Spleen (tissue), 11 donors: ENCODE data around the gene DIO1. TPM values are rescaled to one million over a fixed set of nuclear protein-coding genes. Genes with fewer than 3 reads are reported as not detected.

Experiments used
- DNase-seq: peaks from one replicate; pipeline ENCODE4 v3.0.0-alpha.2; 2020
- H3K27ac ChIP-seq, 8 donors: fragments of 200-600 bp; sonication (generic) in 7 of 8; 1 replicate in 4 of 8; 2 replicates in 4 of 8; pipeline versions ENCODE4 v1.5.0 to v1.8.0; 2016 to 2021; ENCODE audit warnings: inconsistent platforms in 4 of 8, mild to moderate bottlenecking in 4 of 8, moderate library complexity in 1 of 8
- H3K27me3 ChIP-seq, 7 donors: fragments of 200-600 bp; sonication (generic) in 6 of 7; replicated peaks in 1 of 7; 1 replicate in 4 of 7; 2 replicates in 3 of 7; pipeline versions ENCODE4 v1.5.0 to v1.8.0; 2016 to 2021; ENCODE audit warnings: inconsistent platforms in 3 of 7, mild to moderate bottlenecking in 1 of 7
- H3K36me3 ChIP-seq, 6 donors: fragments of 200-600 bp; sonication (generic) in 5 of 6; 1 replicate in 4 of 6; 2 replicates in 2 of 6; pipeline versions ENCODE4 v1.5.0 to v1.8.0; 2016 to 2021; ENCODE audit warnings: inconsistent platforms in 2 of 6
- H3K4me1 ChIP-seq, 6 donors: fragments of 200-600 bp; sonication (generic) in 5 of 6; 1 replicate in 3 of 6; 2 replicates in 3 of 6; pipeline versions ENCODE4 v1.5.0 to v1.8.0; 2016 to 2021; ENCODE audit warnings: inconsistent platforms in 3 of 6
- H3K4me3 ChIP-seq, 8 donors: fragments of 200-600 bp; sonication (generic) in 7 of 8; 1 replicate in 4 of 8; 2 replicates in 4 of 8; pipeline versions ENCODE4 v1.5.0 to v1.8.0; 2016 to 2021; ENCODE audit warnings: inconsistent platforms in 4 of 8, mild to moderate bottlenecking in 4 of 8, moderate library complexity in 2 of 8
- H3K9me3 ChIP-seq, 8 donors: fragments of 200-600 bp; sonication (generic) in 7 of 8; 1 replicate in 4 of 8; 2 replicates in 4 of 8; pipeline versions ENCODE4 v1.5.0 to v1.8.0; 2016 to 2021; ENCODE audit warnings: inconsistent platforms in 4 of 8
- CTCF ChIP-seq, 11 experiments: fragments of 200-600 bp in 7 of 11; fragments of 450-650 bp in 4 of 11; sonication (generic) in 4 of 11; IDR thresholded peaks in 8 of 11; conservative IDR thresholded peaks in 3 of 11; 1 replicate in 7 of 11; 2 replicates in 4 of 11; pipeline versions ENCODE4 v1.4.0 to v1.8.0; 2016 to 2021; ENCODE audit warnings: antibody characterized with exemption in 11 of 11, inconsistent platforms in 4 of 11, mild to moderate bottlenecking in 1 of 11
- POLR2A ChIP-seq, 3 donors: fragments of 450-650 bp; IDR thresholded peaks; one replicate each; pipeline ENCODE4 v1.5.1; 2017; ENCODE audit warnings: antibody characterized with exemption in 3 of 3, mild to moderate bottlenecking in 1 of 3
- POLR2AphosphoS5 ChIP-seq, 3 donors: sonication (generic); formaldehyde crosslinking; IDR thresholded peaks; one replicate each; pipeline ENCODE4 v1.5.1; 2017; ENCODE audit warnings: antibody characterized with exemption in 3 of 3
- WGBS, 5 donors: extraction: QIAGEN DNeasy Blood & Tissue Kit in 3 of 5; methylation state at CpG; one replicate each; pipeline versions ENCODE4 v1.1.5 to v1.1.7; 2013 to 2018; 5-methylcytosine and 5-hydroxymethylcytosine counted together
- intact Hi-C: fragments of 100-400 bp; cut with DNase I; formaldehyde crosslinking; loops from one replicate; pipeline ENCODE4 v1.15.0; 2023; ENCODE audit warnings: low total_unique reads
- polyA plus RNA-seq, 3 donors: library from polyadenylated mRNA; stranded (reverse); fragments of 200-250 nt; gene quantifications; one replicate each; pipeline ENCODE4 v1.2.1, GENCODE V29; 2013
- total RNA-seq, 7 donors: library from RNA; depleted of rRNA in 3 of 7; stranded (reverse); fragments of >200 nt in 3 of 7; fragmentation: NEBNext Ultra II Directional in 4 of 7; extraction: Animal tissue kit (Norgen Biotek cat#: 25700) in 4 of 7; gene quantifications; one replicate each; pipeline versions ENCODE4 v1.1.0 to v1.2.1, GENCODE V29; 2016 to 2021
- donor health status: healthy with polysubstance abuse.
- donor health status: DM: no; HTN: no; CAD: no; lungs with moderate emphysema.
- donor health status: DM: no; HTN: no; CAD: no.
- donor health status: Bipolar disorder and iron deficiency.
- donor health status: healthy.
- donor health status: DM: no; HTN: no; CAD: no.
- donor health status: DM: yes; HTN: yes; CAD: no.

Gene DIO1
- total and polyA plus RNA-seq, 10 donors = 0.04 to 1.6 (median 0.19) TPM; not detected in 3

GRCh38 chr1:53934170-53934765 lies 40.3 kb downstream of the DIO1 start:
- Histone ChIP-seq H3K27me3 (no peaks in the 10 kb centered on the region), H3K9me3 (peaks cover 0 to 32% (median 22%) of the 10 kb centered on the region in 8 donors), H3K36me3 (peaks cover 0 to 74% (median 30%) of the 10 kb centered on the region in 6 donors), H3K4me1 (peaks cover 0 to 6% (median 0%) of the 10 kb centered on the region in 6 donors), H3K27ac (no peak overlapping the region), H3K4me3 (no peak overlapping the region)
- TF ChIP-seq POLR2A (IDR thresholded peaks at IDR 0.05) (no peak), POLR2AphosphoS5 (IDR thresholded peaks at IDR 0.05) (no peak), CTCF (IDR thresholded peaks at IDR 0.05 in 8 of 11, conservative IDR thresholded peaks at IDR 0.05 in 3 of 11) (no peak)
- WGBS, 5 donors = 95 to 100% (median 100%) methylated on average over 1 of the region's 1 CpG
- intact Hi-C loops = no loop called here
- no peak for DNase-seq

- Histone ChIP-seq H3K27me3 (no peaks in the 10 kb centered on the region), H3K4me1 (peaks cover 0 to 22% (median 0%) of the 10 kb centered on the region in 6 donors), H3K4me3 (no peak overlapping the region), H3K27ac (no peak overlapping the region), H3K9me3 (peaks cover 0 to 32% (median 22%) of the 10 kb centered on the region in 8 donors), H3K36me3 (peaks cover 0 to 74% (median 23%) of the 10 kb centered on the region in 6 donors)
- intact Hi-C loops = no loop called here
- no peak for DNase-seq
- TF ChIP-seq CTCF (IDR thresholded peaks at IDR 0.05 in 8 of 11, conservative IDR thresholded peaks at IDR 0.05 in 3 of 11) = no peak
- TF ChIP-seq POLR2A (IDR thresholded peaks at IDR 0.05) = no peak
- no peak for TF ChIP-seq POLR2AphosphoS5 (IDR thresholded peaks at IDR 0.05)
- 90 to 95% (median 94%) methylated on average over 1 of the region's 1 CpG for WGBS, 5 donors
Observed at GRCh38 chr1:53936430-53936829, 42.4 kb downstream of the DIO1 start.

GRCh38 chr1:53938136-53938830 lies 44.3 kb downstream of the DIO1 start:
- DNase-seq = no peak
- H3K36me3 ChIP-seq = peaks cover 0 to 59% (median 17%) of the 10 kb centered on the region in 6 donors
- H3K4me3 ChIP-seq = no peak overlapping the region
- WGBS, 5 donors = 89 to 96% (median 93%) methylated on average over 4 of the region's 4 CpGs
- H3K27me3 ChIP-seq = no peaks in the 10 kb centered on the region
- TF ChIP-seq POLR2A (IDR thresholded peaks at IDR 0.05) (no peak), POLR2AphosphoS5 (IDR thresholded peaks at IDR 0.05) (no peak), CTCF (IDR thresholded peaks at IDR 0.05 in 8 of 11, conservative IDR thresholded peaks at IDR 0.05 in 3 of 11) (no peak)
- intact Hi-C loops = no loop called here
- H3K4me1 ChIP-seq = peaks cover 0 to 40% (median 3%) of the 10 kb centered on the region in 6 donors
- H3K9me3 ChIP-seq = peaks cover 0 to 19% (median 12%) of the 10 kb centered on the region in 8 donors
- H3K27ac ChIP-seq = no peak overlapping the region
